ENCODE results near the gene ZNF333. TPM values are rescaled to one million over a fixed set of nuclear protein-coding genes. Genes with fewer than 3 reads are reported as not detected.

Gene ZNF333
- total and polyA plus RNA-seq, 2 of the 4 experiments (the other 2 are of a cell fraction), result 9.8 to 15.1 TPM

GRCh38 chr19:14715841-14716240 is 26.0 kb downstream of the ZNF333 start:
- intact Hi-C loops (cut with micrococcal nuclease), result no loop called here
- dilution Hi-C loops (cut with HindIII; ENCODE audit: low sequenced_read_pairs, unreplicated experiment), result no loop called here
- Histone ChIP-seq H3K27me3 (ENCODE audit: control insufficient read depth, insufficient read depth, low read length) (no peaks in the 10 kb centered on the region), H2AK9ac (replicated peaks; ENCODE audit: low read depth, low read length, poor library complexity) (no peak overlapping the region), H3K14ac (replicated peaks; ENCODE audit: low read depth, low read length) (no peak overlapping the region), H3K4me2 (ENCODE audit: low read depth, low read length) (no peak overlapping the region), H3K36me3 (ENCODE audit: control insufficient read depth, insufficient read depth, low read length) (peaks cover 69% of the 10 kb centered on the region), H3K4ac (ENCODE audit: low read depth, low read length) (no peak overlapping the region), H4K5ac (ENCODE audit: low read depth, low read length) (no peak overlapping the region), H3K27ac (ENCODE audit: insufficient read depth, low read length) (no peak overlapping the region), H2AK5ac (ENCODE audit: low read depth, low read length) (no peak overlapping the region), H3K9me1 (ENCODE audit: insufficient read depth, low read length) (no peaks in the 10 kb centered on the region), H4K91ac (ENCODE audit: insufficient read depth, low read depth, low read length) (no peak overlapping the region), H3K9me3 (ENCODE audit: control insufficient read depth, insufficient read depth, low read length) (peaks cover 68% of the 10 kb centered on the region), H3K9ac (ENCODE audit: low read depth, low read length) (no peak overlapping the region), H3K23ac (ENCODE audit: low read depth, low read length) (no peak overlapping the region), H4K8ac (ENCODE audit: low read depth in 2 of 2, low read length in 2 of 2) (no peak overlapping the region), H2BK120ac (ENCODE audit: low read depth, low read length) (no peak overlapping the region), H3K4me3 (ENCODE audit: insufficient read depth, low read depth, low read length) (no peak overlapping the region), H3K4me1 (ENCODE audit: control insufficient read depth, insufficient read depth, low read length) (no peaks in the 10 kb centered on the region), H3K18ac (ENCODE audit: low read depth, low read length) (no peak overlapping the region), H2BK15ac (ENCODE audit: low read depth, low read length) (no peak overlapping the region), H2BK5ac (ENCODE audit: low read depth, low read length, poor library complexity, severe bottlenecking) (no peak overlapping the region), H2AFZ (replicated peaks; ENCODE audit: low read length, poor library complexity) (no peak overlapping the region), H3K79me1 (ENCODE audit: low read depth in 1 of 2, low read length in 2 of 2) (no peaks in the 10 kb centered on the region; a peak in 1 of 4 replicates), H3K56ac (ENCODE audit: extremely low read depth, insufficient read depth, low read length) (no peak overlapping the region), H2BK20ac (ENCODE audit: low read depth, low read length) (no peak overlapping the region), H4K20me1 (ENCODE audit: insufficient read depth, low read length) (no peaks in the 10 kb centered on the region)
- no CpG with 5 or more reads among the region's 4 CpGs for WGBS, 2 experiments (ENCODE audit: extremely low coverage in 2 of 2, insufficient read length in 1 of 2)
- ChIA-PET POLR2A (ENCODE audit: unreplicated experiment) (no interaction called here), CTCF (interaction anchor here (0.6 kb wide), 1 partner anchor 42 kb away, joined by 3 read pairs; no protein-coding TSS in a partner anchor)
- DNase-seq (no peak), ATAC-seq (ENCODE audit: low read depth) (no peak)
- no TSS peak for BruUV-seq (replicated peaks)
- in situ Hi-C loops (cut with MboI; ENCODE audit: low sequenced_read_pairs), result no loop called here
- TF ChIP-seq MAFK (IDR thresholded peaks at IDR 0.05; ENCODE audit: low read depth, low read length) (no peak), CEBPB (IDR thresholded peaks at IDR 0.05; ENCODE audit: low read depth, low read length) (no peak), SMC3 (IDR thresholded peaks at IDR 0.05; ENCODE audit: low read depth, low read length) (no peak), POLR2A (IDR thresholded peaks at IDR 0.05; ENCODE audit: low read depth, low read length) (no peak), USF2 (IDR thresholded peaks at IDR 0.05; ENCODE audit: low read depth, low read length) (no peak), NFE2L2 (IDR thresholded peaks at IDR 0.05; ENCODE audit: low read depth, low read length) (no peak), FOS (IDR thresholded peaks at IDR 0.05; ENCODE audit: low read depth, low read length) (no peak), CTCF (conservative IDR thresholded peaks at IDR 0.05; ENCODE audit: low read depth, low read length) (no peak), MXI1 (IDR thresholded peaks at IDR 0.05; ENCODE audit: borderline replicate concordance, low read depth, low read length) (no peak), ELK1 (IDR thresholded peaks at IDR 0.05; ENCODE audit: borderline replicate concordance, low read depth, low read length) (no peak), RCOR1 (IDR thresholded peaks at IDR 0.05; ENCODE audit: insufficient replicate concordance, low read length) (no peak), BHLHE40 (IDR thresholded peaks at IDR 0.05; ENCODE audit: low read depth, low read length) (no peak), MAZ (IDR thresholded peaks at IDR 0.05; ENCODE audit: borderline replicate concordance, low read depth, low read length) (no peak), RFX5 (IDR thresholded peaks at IDR 0.05; ENCODE audit: low read depth, low read length) (no peak), RAD21 (IDR thresholded peaks at IDR 0.05; ENCODE audit: low read length) (no peak), CHD1 (IDR thresholded peaks at IDR 0.05; ENCODE audit: low read depth, low read length) (no peak)

All from IMR-90 (cell line).